HG03135 (cell line): ENCODE results near the gene SMIM13.
"Not testable (repeated sequence)": the region's sequence is repeated elsewhere in the genome, so short reads cannot be mapped to it uniquely, and the experiment has no call there.

Source experiments
- ATAC-seq: cut with Tn5 transposase; IDR thresholded peaks from one replicate; pipeline ENCODE4 v1.9.1; 2021; ENCODE audit warnings: mild to moderate bottlenecking, moderate library complexity; ENCODE audit not compliant: unreplicated experiment

The SMIM13 gene

DNA sequence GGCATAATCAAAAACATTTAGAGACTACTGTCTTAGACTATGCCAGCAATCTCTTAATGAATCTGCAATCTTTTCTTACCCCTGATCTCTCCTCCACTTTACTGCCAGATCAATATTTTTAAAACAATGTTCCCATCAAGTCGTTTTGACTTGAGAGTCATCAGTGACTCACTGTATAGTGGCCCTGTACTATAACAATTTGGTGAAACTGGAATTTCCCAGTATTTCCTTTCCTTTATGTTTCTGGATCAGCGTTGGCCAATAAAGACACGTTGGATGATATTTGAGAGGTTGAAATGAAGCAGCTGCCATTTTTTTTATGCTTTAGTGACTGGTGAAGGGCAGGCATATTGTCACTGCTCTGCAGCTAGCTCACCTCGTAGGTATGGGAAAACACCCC lies 10.1 kb upstream of the SMIM13 start:
- ATAC-seq = no peak

DNA sequence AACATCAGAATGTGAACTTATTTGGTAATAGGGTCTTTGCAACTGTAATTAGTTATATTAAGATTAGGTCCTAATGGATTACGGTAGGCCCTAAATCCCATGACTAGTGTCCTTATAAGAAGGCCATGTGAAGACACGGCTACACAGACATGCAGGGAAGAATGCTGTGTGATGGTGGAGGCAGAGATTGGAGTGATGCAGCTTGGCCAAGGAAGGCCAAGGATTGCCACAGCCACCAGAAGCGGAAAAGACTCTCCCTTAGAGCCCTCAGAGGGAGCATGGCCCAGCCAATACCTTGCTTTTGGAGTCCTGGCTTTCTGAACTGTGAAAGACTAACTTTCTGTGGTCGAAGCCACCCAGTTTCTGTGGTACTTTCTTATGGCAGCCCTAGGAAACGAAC lies 9.7 kb upstream of the SMIM13 start:
- ATAC-seq = no peak

DNA sequence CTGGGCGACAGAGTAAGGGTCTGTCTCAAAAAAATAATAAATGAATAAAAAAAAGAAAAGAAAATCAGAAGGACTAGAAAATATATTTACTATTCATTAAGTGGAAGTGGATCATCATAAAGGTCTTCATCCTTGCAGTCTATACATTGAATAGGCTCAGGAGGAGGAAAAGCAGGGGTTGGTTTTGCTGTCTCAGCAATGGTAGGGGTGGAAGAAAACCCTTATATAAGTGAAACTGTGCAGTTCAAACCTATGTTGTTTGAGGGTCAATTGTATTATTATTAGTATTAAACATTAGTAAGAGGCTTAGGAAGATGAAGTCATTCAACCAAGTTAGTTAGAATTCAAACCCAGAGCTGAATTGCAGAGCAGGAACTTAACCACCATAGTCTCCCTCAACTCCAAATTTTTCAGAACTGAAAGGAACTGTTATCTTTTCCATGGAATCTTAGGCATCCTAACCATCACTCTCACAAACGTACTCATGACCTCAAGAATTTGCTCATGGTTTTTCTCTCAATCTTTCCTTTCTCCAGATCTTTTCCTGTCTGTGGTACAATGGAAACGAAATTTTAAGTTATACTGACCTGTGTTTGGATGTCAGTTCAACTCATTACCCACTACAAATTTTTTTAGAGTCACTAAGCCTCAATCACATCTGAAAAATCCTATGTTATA lies 7.7 kb upstream of the SMIM13 start:
- ATAC-seq = no peak

DNA sequence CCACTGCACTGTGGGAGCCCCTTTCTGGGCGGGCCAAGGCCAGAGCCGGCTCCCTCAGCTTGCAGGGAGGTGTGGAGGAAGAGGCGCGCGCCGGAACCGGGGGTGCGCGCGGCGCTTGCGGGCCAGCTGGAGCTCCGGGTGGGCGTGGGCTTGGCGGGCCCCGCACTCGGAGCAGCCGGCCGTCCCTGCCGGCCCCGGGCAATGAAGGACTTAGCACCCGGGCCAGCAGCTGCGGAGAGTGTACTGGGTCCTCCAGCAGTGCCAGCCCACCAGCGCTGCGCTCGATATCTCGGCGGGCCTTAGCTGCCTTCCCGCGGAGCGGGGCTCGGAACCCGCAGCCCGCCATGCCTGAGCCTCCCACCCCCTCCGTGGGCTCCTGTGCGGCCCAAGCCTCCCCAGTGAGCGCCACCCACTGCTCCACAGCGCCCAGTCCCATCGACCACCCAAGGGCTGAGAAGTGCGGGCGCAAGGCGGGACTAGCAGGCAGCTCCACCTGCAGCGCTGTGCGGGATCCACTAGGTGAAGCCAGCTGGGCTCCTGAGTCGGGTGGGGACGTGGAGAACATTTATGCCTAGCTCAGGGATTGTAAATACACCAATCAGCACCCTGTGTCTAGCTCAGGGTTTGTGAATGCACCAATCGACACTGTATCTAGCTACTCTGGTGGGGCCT lies 6.4 kb upstream of the SMIM13 start:
- not testable (repeated sequence) for ATAC-seq

DNA sequence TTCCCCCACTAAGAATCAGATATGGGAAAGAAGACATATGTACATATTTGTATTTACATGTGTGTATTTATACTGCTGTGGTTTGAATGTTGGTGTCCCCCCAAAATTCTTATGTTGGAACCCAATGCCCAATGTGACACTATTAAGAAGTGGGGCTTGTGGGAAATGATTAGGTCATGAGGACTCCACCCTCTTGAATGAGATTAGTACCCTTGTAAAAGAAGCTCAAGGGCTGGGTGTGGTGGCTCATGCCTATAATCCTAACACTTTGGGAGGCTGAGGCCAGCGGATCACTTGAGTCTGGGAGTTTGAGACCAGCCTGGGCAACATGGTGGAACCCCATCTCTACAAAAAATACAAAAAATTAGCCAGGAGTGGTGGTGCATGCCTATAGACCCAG lies 3.9 kb upstream of the SMIM13 start:
- ATAC-seq = no peak

DNA sequence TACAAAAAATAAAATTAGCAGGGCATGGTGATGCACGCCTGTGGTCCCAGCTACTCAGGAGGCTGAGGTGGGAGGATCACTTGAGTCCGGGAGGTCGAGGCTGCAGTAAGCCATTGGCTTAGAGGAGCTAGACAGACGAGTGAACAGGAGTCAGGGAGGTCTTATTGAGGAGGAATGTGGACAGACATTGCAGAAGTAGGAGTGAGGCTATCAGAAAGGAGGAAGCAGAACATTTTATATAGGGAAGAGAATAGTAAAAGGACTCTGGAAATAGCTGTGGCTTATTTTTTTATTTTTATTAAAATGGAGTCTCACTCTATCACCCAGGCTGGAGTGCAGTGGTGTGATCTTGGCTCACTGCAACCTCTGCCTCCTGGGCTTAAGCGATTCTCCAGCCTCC lies 2.5 kb upstream of the SMIM13 start:
- not testable (repeated sequence) for ATAC-seq

DNA sequence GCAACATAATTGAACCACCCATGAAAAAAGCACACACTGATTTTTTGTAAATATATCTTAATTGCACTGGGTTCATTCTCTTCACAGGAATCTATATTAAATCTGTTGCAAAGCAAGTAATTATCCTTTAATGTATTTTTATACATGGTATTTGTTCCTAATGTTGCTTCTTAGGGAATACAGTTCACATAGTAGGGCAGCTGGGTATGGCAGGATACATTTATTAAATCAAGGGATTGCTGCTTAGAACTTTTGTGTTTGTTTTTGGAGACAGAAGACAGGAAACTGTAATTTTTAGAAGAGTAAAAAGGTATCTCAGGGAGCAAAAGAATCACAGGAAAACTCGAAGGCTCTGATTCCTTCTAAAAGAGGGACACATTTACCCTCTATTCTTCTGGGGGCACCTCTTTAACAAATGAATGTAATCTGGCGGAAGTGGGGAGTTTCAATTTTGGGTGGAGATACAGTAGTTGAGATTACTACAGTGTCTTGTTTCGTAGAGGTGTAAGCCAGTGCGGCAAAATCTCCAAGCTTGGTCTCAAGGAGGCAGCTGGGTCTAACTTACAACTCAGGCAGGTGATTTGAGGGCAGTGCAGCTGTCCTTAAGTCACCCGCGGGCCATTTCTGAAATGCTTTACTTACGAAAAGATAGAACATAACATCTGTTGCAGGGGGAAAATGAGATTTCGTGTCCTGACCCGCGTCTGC lies 812 bp upstream of the SMIM13 start:
- peak; percentile 31 for ATAC-seq

DNA sequence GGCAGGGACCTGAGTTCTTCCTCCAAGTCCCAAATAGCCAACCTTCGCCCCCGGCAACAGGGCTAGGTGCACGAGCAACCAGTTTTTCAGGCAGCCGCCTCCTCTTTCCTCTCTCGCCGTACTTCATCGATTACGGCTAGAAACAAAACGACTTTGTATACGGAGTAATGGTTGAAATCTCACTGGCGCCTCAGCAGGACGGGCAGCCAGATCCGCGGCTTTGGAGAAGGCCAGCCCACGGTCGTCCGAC lies 333 bp upstream of the SMIM13 start:
- ATAC-seq = peak; percentile 23

DNA sequence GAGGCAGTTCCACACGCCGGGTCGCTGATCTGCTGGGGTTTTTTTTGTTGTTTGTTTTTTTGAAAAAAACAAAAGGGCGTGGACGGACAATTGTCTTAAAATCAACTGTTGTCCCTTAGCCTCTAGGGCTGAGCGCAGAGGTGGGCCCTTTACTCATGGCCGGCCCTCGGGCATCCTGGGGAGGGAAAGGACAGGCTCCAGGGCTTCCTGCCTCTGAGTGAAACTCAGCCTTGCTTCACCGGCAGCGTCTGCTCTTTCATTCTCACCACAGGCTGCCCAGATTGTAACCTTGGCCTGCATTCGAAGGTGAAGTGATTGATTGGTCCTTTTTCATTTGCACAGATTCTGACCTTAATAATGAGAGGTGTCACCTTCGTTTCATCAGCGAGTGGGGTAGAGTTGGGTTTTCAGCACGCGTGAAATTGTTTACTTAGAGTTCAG lies 797 bp downstream of the SMIM13 start:
- peak; percentile 38 for ATAC-seq

DNA sequence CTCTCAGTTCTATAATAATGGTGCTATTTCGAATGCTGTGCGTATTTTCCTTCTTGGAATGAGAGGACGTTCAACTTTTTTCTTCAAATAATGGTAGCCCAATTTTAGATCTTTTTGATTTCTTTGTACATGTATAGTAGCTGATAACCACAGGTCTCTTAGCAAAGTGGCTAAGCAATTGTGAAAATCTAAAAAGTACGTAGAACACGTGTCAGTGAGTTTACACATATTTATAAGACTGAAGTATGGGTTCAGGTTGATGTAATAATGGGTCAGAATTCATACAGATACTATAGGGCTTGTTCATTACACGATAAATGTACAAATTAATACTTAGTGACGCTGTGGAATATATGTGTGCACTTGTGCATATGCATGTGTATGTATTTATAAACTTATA lies 1.3 kb downstream of the SMIM13 start:
- no peak for ATAC-seq

DNA sequence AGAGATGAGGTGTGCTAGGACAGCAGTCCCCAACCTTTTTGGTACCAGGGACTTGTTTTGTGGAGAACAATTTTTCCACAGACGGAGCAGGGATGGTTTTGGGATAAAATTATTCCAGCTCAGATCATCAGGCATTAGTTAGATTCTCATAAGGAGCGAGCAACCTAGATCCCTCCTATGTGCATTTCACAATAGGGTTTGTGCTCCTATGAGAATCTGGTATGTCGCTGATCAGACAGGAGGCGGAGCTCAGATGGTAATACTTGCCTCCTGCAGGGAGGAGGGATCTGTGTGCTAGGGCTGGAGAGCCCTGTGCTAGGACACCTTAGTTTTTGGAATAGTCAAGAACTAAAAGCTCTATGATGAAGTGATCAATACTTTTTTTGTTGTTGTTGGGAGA lies 2.5 kb downstream of the SMIM13 start:
- no peak for ATAC-seq

DNA sequence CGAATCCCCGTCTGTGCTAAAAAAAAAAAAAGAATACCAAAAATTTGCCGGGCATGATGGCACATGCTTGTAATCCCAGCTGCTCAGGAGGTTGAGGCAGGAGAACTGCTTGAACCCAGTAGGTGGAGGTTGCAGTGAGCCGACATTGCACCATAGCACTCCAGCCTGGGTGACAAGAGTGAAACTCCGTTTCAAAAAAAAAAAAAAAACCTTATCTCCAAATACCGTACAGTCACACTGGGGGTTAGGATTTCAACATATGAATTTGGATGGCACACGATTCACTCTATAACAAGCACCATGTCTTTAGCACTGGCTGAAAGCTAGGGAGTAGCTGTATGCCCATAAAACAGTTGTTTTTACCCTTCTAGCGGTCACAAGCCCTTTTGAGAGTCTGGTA lies 3.8 kb downstream of the SMIM13 start:
- ATAC-seq = no peak

DNA sequence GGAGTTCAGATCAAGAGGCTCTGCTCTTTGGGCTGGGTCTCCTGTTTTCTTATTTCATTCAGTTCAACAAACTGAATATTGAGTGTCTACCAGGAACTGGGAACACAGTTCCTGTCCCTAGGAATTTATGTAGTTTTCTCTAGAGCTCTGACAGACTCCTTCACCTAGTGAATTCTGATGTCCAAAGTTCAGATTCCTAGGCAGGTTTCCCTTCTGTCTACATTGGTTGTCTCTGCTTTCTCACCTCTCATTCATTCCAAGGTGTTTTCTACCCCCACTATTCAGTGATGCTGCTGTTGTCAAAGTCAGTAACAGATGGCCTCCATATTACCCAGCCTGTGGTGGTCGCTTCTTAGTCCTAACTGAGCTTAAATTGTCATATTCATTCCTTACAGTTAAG lies 4.4 kb downstream of the SMIM13 start:
- no peak for ATAC-seq

DNA sequence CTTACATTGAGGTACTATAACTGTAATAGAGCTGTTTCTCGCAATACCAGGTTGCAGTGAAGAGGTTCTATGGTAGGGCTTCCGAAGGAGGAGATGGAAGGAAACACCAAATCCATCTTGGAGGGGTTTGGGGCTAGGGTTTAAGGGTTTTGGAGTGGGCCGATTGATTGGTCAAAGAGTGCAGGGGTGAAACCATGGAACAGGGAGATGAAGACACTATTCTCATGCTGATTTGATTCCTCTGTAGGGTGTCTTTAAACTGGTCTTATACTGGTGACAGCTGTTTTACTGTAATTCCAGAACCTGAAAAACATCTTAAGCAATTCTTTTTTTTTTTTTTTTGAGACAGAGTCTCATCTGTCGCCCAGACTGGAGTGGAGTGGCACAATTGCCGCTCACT lies 7.8 kb downstream of the SMIM13 start:
- ATAC-seq = no peak

DNA sequence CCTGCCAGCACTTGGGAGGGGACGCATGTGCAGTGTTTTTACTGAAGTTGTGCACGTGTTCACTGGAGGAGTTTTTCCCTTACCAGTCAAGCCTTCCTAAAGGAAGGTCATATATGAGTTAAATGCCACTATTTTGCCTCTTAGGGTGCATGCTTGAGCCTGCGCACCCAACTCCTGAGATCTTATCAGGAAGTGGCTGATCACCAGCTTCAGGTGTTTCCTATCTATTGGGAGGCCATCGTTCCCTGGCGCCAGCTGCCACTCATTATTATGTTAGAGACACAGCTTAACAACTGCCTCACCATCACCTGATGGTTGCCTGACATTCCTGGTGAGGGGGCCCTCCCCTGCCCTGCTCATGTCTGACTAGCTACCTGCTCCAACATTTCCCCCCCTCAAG lies 9.4 kb downstream of the SMIM13 start:
- no peak for ATAC-seq

DNA sequence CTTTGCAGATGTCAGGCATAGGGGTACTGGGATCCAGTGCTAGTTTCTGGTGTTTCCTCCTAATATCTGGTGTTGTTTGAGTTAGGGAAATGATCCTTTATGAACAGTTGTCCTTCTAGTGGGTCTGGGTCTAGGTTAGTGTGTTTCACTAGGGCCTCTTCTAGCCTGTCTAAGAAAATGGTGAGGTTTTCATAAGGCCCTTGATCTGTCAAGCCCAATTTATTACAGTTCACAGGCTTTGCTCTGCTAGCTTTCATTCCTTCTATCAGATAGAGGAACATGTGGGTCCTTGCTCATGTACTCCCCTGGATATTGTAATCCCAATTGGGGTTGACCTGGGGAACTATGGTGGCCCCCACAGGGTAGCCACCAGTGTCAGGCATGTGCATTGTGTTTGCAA lies 15.1 kb downstream of the SMIM13 start:
- no peak for ATAC-seq

DNA sequence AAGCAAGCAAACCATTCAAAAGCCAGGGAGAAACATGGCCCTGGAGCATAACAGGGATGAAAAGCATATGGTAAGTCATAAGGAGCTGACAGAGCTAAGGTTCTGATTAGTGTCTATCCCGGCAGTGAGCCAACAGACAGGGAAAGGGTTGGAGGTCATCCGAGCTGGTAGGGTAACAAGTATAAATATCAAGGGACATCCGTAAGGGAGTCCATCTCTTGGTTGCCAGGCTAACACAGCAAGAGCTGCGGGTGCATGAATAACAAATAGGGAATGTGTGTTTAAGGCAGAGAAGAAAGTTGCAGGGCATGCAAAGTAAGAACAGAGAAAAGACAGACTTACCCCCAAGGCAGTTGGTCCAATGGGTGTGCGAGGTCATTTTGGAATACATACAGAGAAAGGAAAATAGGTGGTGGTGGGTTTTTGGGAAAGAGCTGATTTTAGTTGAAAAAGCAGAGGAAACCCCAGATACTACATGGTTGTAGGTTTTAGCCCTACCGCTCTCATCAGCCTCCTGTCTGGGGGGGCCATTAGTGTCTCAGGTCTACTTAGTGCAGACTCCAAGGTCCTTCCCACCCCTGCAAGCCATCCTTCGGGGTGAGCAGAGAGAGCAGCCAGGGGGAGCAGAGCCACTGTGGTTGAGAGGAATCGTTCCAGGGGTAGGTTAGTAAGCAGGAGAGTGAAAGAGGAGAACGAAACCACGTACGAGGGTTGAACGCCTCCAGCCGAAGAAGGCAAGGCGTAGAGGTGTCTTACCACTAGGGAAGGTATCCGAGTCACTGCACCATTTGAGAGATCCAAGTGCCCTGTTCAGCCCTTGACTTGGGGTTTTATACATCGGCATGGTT lies 17.5 kb downstream of the SMIM13 start, which contains the start of gene ERVFRD-1:
TSS of gene ERVFRD-1 (minus strand) at position 805 of the 848 bp plus-strand sequence. CDS start 6,415 bp downstream, outside the sequence.
- no peak for ATAC-seq

DNA sequence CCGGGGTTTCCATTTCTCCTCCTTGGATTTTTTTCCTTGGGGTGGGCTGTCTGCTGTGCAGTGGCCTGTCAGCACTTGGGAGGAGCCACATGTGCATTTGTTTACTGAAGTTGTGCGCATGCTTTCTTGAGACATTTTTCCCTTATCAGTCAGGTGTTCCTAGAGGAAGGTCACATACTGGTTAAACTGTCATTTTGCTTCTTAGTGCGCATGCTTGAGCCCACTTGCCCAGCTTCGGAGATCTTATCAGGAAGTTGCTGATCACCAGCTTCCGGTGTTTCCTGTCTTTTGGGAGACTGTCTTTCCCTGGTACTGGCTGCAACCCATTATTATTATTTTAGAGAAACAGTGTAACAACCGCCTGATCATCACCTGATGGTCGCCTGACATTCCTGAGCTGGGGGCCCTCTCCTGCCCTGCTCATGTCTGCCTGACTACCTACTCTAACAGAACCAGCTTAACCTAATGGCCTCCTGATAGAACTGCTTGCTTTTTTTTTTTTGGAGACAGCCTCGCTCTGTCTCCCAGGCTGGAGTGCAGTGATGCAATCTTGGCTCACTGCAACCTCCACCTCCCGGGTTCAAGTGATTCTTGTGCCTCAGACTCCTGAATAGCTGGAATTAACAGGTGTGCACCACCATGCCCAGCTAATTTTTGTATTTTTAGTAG lies 18.3 kb downstream of the SMIM13 start:
- ATAC-seq = no peak

DNA sequence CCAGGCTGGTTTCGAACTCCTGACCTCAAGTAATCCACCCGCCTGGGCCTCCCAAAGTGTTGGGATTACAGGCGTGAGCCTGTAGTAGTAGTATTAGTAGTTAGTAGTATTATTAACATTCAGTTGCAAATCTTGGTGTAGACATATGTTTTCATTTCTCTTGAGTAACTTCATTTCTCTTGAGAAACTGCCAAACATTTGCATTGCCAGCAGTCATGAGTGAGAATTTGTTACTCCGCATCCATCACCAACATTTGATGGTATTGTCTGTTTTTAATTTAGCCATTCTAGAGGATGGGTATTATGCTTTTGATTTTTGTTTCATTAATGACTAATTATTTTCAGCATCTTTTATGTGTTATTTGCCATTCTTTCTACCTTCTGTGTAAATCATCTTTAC lies 19.4 kb downstream of the SMIM13 start:
- no peak for ATAC-seq

DNA sequence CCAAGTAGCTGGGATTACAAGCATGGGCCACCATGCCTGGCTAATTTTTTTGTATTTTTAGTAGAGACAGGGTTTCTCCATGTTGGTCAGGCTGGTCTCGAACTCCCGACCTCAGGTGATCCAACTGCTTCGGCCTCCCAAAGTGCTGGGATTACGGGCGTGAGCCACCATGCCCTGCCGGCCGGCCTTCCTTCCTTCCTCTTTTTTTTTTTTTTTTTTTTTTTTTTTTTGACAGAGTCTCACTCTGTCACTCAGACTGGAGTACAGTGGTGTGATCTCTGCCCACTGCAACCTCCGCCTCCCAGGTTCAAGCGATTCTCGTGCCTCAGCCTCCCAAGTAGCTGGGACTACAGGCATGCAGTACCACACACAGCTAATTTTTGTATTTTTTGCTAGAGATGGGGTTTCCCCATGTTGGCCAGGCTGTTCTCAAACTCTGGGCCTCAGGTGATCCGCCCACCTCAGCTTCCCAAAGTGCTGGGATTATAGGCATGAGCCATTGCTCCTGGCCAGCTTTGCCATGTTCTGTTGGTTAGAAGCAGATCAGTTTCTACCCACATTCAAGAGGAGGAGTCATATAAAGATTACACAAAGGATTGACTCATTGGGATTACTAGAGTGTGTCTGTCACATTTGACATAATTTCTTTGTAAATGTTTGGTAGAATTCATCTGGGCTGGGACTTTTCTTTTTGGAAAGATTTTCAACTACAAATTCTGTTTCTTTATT lies 22.3 kb downstream of the SMIM13 start:
- ATAC-seq = not testable (repeated sequence)
